GM19372 (cell line): ENCODE results near the gene FBXO31.

Source experiments
- ATAC-seq: cut with Tn5 transposase; IDR thresholded peaks from one replicate; pipeline ENCODE4 v1.9.1; 2021; ENCODE audit warnings: mild to moderate bottlenecking, low read depth, moderate library complexity; ENCODE audit not compliant: unreplicated experiment

Gene FBXO31

GRCh38 chr16:87330646-87331045 is 52.9 kb downstream of the FBXO31 start:
- no peak for ATAC-seq

- ATAC-seq, result no peak
These were observed 53.3 kb downstream of the FBXO31 start for GRCh38 chr16:87330257-87330624.

GRCh38 chr16:87329436-87330256 is 53.9 kb downstream of the FBXO31 start:
- no peak for ATAC-seq

- ATAC-seq, result no peak
These were observed 54.7 kb downstream of the FBXO31 start for GRCh38 chr16:87328846-87329245.

GRCh38 chr16:87327798-87328495 is 55.6 kb downstream of the FBXO31 start:
- no peak for ATAC-seq

- no peak for ATAC-seq
These were observed 57.4 kb downstream of the FBXO31 start for GRCh38 chr16:87326151-87326571.

GRCh38 chr16:87325423-87325858 is 58.1 kb downstream of the FBXO31 start:
- no peak for ATAC-seq

GRCh38 chr16:87324411-87325275 is 58.9 kb downstream of the FBXO31 start:
- no peak for ATAC-seq

- ATAC-seq, result no peak
These were observed 59.7 kb downstream of the FBXO31 start for GRCh38 chr16:87323727-87324410.

- ATAC-seq, result no peak
These were observed 60.5 kb downstream of the FBXO31 start for GRCh38 chr16:87322833-87323726.

- no peak for ATAC-seq
These were observed 61.2 kb downstream of the FBXO31 start for GRCh38 chr16:87322360-87322759.

- ATAC-seq, result no peak
These were observed 62.1 kb downstream of the FBXO31 start for GRCh38 chr16:87321336-87322107.

GRCh38 chr16:87320510-87321227 is 62.9 kb downstream of the FBXO31 start:
- ATAC-seq, result no peak

- no peak for ATAC-seq
These were observed 63.5 kb downstream of the FBXO31 start for GRCh38 chr16:87319997-87320491.

GRCh38 chr16:87319011-87319410 is 64.6 kb downstream of the FBXO31 start:
- no peak for ATAC-seq

- no peak for ATAC-seq
These were observed 65.6 kb downstream of the FBXO31 start for GRCh38 chr16:87317750-87318644.
